HFF-Myc (cell line): ENCODE data around the gene BRD9.
"Not testable (repeated sequence)": the region's sequence is repeated elsewhere in the genome, so short reads cannot be mapped to it uniquely, and the experiment has no call there.

Source experiments
- DNase-seq: peaks from one replicate; pipeline ENCODE4 v3.0.0-alpha.2; 2011; ENCODE audit warnings: low read depth; ENCODE audit errors: extremely low read depth
- H3K4me3 ChIP-seq: replicated peaks from 2 replicates; pipeline ENCODE4 v1.5.1; 2011; ENCODE audit warnings: low read depth, mild to moderate bottlenecking, control low read depth, low read length
- CTCF ChIP-seq: IDR thresholded peaks from 2 replicates; pipeline ENCODE4 v1.5.1; 2012; ENCODE audit warnings: mild to moderate bottlenecking, low read depth, low read length, control low read depth; ENCODE audit errors: missing control alignments

Gene BRD9

GRCh38 chr5:933251-933861, 40.8 kb upstream of the BRD9 start:
- DNase-seq = no peak
- no peak for TF ChIP-seq CTCF
- H3K4me3 ChIP-seq = no peak overlapping the region

GRCh38 chr5:932628-933250, 40.1 kb upstream of the BRD9 start:
- DNase-seq = no peak
- TF ChIP-seq CTCF = no peak
- no peak overlapping the region for H3K4me3 ChIP-seq

- H3K4me3 ChIP-seq = no peak overlapping the region
- no peak for TF ChIP-seq CTCF
- no peak for DNase-seq
These were observed 39.6 kb upstream of the BRD9 start for GRCh38 chr5:932151-932627.

- H3K4me3 ChIP-seq = no peak overlapping the region
- no peak for TF ChIP-seq CTCF
- no peak for DNase-seq
These were observed 39.1 kb upstream of the BRD9 start for GRCh38 chr5:931570-932145.

GRCh38 chr5:930866-931265, 38.3 kb upstream of the BRD9 start:
- no peak for TF ChIP-seq CTCF
- no peak overlapping the region for H3K4me3 ChIP-seq
- no peak for DNase-seq

GRCh38 chr5:929596-929995, 37.0 kb upstream of the BRD9 start:
- H3K4me3 ChIP-seq = no peak overlapping the region
- TF ChIP-seq CTCF = no peak
- no peak for DNase-seq

- H3K4me3 ChIP-seq, DNase-seq: not testable (repeated sequence)
These were observed 36.6 kb upstream of the BRD9 start for GRCh38 chr5:929182-929581.
